Measurements from ENCODE around the gene SSBP3. TPM values are rescaled to one million over a fixed set of nuclear protein-coding genes. Genes with fewer than 3 reads are reported as not detected.

The SSBP3 gene
- total and polyA plus RNA-seq, 2 of the 13 experiments (the other 11 are each of a cell fraction or from before 2014, with no cell fraction given), result 8.5 to 17.6 TPM

DNA sequence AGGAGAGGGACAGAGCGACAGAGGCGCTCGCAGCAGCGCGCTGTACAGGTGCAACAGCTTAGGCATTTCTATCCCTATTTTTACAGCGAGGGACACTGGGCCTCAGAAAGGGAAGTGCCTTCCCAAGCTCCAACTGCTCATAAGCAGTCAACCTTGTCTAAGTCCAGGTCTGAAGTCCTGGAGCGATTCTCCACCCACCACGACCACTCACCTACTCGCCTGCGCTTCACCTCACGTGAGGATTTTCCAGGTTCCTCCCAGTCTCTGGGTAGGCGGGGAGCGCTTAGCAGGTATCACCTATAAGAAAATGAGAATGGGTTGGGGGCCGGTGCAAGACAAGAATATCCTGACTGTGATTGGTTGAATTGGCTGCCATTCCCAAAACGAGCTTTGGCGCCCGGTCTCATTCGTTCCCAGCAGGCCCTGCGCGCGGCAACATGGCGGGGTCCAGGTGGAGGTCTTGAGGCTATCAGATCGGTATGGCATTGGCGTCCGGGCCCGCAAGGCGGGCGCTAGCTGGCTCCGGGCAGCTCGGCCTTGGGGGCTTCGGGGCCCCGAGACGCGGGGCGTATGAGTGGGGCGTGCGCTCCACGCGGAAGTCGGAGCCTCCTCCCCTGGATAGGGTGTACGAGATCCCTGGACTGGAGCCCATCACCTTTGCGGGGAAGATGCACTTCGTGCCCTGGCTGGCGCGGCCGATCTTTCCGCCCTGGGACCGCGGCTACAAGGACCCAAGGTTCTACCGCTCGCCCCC, 206.3 kb downstream of the SSBP3 start, which contains the start of the genes CYB5RL and MRPL37 (continued):
- TF ChIP-seq, protein P1, sequence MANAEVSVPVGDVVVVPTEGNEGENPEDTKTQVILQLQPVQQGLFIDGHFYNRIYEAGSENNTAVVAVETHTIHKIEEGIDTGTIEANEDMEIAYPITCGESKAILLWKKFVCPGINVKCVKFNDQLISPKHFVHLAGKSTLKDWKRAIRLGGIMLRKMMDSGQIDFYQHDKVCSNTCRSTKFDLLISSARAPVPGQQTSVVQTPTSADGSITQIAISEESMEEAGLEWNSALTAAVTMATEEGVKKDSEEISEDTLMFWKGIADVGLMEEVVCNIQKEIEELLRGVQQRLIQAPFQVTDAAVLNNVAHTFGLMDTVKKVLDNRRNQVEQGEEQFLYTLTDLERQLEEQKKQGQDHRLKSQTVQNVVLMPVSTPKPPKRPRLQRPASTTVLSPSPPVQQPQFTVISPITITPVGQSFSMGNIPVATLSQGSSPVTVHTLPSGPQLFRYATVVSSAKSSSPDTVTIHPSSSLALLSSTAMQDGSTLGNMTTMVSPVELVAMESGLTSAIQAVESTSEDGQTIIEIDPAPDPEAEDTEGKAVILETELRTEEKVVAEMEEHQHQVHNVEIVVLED (CRISPR knock-in tag; IDR thresholded peaks at IDR 0.05; ENCODE audit: borderline replicate concordance), result 0 out of 2 replicates have a peak, but pooled peaks have one; percentile 29
- TF ChIP-seq, protein P2, sequence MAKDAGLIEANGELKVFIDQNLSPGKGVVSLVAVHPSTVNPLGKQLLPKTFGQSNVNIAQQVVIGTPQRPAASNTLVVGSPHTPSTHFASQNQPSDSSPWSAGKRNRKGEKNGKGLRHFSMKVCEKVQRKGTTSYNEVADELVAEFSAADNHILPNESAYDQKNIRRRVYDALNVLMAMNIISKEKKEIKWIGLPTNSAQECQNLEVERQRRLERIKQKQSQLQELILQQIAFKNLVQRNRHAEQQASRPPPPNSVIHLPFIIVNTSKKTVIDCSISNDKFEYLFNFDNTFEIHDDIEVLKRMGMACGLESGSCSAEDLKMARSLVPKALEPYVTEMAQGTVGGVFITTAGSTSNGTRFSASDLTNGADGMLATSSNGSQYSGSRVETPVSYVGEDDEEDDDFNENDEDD (CRISPR knock-in tag; IDR thresholded peaks at IDR 0.05; ENCODE audit: borderline replicate concordance), result peak; percentile 92
- TF ChIP-seq, protein P3, sequence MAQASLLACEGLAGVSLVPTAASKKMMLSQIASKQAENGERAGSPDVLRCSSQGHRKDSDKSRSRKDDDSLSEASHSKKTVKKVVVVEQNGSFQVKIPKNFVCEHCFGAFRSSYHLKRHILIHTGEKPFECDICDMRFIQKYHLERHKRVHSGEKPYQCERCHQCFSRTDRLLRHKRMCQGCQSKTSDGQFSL (CRISPR knock-in tag; IDR thresholded peaks at IDR 0.05), result 0 out of 2 replicates have a peak, but pooled peaks have one; percentile 23
- peak; percentile 91 for TF ChIP-seq KDM5A (IDR thresholded peaks at IDR 0.05; ENCODE audit: borderline replicate concordance, low read length)
- TF ChIP-seq RAD51 (IDR thresholded peaks at IDR 0.05; ENCODE audit: borderline replicate concordance), result no peak
- no peak for TF ChIP-seq ERF (CRISPR knock-in tag; IDR thresholded peaks at IDR 0.05)
- TF ChIP-seq, protein P4, sequence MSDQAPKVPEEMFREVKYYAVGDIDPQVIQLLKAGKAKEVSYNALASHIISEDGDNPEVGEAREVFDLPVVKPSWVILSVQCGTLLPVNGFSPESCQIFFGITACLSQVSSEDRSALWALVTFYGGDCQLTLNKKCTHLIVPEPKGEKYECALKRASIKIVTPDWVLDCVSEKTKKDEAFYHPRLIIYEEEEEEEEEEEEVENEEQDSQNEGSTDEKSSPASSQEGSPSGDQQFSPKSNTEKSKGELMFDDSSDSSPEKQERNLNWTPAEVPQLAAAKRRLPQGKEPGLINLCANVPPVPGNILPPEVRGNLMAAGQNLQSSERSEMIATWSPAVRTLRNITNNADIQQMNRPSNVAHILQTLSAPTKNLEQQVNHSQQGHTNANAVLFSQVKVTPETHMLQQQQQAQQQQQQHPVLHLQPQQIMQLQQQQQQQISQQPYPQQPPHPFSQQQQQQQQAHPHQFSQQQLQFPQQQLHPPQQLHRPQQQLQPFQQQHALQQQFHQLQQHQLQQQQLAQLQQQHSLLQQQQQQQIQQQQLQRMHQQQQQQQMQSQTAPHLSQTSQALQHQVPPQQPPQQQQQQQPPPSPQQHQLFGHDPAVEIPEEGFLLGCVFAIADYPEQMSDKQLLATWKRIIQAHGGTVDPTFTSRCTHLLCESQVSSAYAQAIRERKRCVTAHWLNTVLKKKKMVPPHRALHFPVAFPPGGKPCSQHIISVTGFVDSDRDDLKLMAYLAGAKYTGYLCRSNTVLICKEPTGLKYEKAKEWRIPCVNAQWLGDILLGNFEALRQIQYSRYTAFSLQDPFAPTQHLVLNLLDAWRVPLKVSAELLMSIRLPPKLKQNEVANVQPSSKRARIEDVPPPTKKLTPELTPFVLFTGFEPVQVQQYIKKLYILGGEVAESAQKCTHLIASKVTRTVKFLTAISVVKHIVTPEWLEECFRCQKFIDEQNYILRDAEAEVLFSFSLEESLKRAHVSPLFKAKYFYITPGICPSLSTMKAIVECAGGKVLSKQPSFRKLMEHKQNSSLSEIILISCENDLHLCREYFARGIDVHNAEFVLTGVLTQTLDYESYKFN (CRISPR knock-in tag; conservative IDR thresholded peaks at IDR 0.05), result peak; percentile 51; the same call in 1 of the 2 replicates
- TF ChIP-seq, protein P5, sequence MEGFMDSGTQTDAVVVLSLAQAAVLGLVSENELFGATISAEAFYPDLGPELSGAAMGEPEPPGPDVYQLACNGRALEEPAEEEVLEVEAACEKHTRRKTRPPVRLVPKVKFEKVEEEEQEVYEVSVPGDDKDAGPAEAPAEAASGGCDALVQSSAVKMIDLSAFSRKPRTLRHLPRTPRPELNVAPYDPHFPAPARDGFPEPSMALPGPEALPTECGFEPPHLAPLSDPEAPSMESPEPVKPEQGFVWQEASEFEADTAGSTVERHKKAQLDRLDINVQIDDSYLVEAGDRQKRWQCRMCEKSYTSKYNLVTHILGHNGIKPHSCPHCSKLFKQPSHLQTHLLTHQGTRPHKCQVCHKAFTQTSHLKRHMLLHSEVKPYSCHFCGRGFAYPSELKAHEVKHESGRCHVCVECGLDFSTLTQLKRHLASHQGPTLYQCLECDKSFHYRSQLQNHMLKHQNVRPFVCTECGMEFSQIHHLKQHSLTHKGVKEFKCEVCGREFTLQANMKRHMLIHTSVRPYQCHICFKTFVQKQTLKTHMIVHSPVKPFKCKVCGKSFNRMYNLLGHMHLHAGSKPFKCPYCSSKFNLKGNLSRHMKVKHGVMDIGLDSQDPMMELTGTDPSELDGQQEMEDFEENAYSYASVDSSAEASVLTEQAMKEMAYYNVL (CRISPR knock-in tag; IDR thresholded peaks at IDR 0.05; ENCODE audit: borderline replicate concordance), result no peak
- TF ChIP-seq, protein P6, sequence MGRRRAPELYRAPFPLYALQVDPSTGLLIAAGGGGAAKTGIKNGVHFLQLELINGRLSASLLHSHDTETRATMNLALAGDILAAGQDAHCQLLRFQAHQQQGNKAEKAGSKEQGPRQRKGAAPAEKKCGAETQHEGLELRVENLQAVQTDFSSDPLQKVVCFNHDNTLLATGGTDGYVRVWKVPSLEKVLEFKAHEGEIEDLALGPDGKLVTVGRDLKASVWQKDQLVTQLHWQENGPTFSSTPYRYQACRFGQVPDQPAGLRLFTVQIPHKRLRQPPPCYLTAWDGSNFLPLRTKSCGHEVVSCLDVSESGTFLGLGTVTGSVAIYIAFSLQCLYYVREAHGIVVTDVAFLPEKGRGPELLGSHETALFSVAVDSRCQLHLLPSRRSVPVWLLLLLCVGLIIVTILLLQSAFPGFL (CRISPR knock-in tag; IDR thresholded peaks at IDR 0.05), result no peak
- TF ChIP-seq NFE2L2 (IDR thresholded peaks at IDR 0.05; ENCODE audit: low read length), result no peak
- no peak for TF ChIP-seq ZNF549 (CRISPR knock-in tag; IDR thresholded peaks at IDR 0.05)
- TF ChIP-seq MBD4 (IDR thresholded peaks at IDR 0.05; ENCODE audit: borderline replicate concordance, low read length), result no peak
- peak; percentile 54; the same call in 1 of the 2 replicates for TF ChIP-seq ISL2 (CRISPR knock-in tag; IDR thresholded peaks at IDR 0.05)
- no peak for TF ChIP-seq ZNF713 (CRISPR knock-in tag; IDR thresholded peaks at IDR 0.05)
- no peak for TF ChIP-seq ZNF552 (CRISPR knock-in tag; IDR thresholded peaks at IDR 0.05; ENCODE audit: borderline replicate concordance)
- TF ChIP-seq ZNF274 (CRISPR knock-in tag; IDR thresholded peaks at IDR 0.05), result no peak; the same call in 1 of the 2 replicates
- TF ChIP-seq ZNF232 (CRISPR knock-in tag; IDR thresholded peaks at IDR 0.05; ENCODE audit: borderline replicate concordance), result 0 out of 2 replicates have a peak, but pooled peaks have one; percentile 47
- TF ChIP-seq HMGA1 (CRISPR knock-in tag; conservative IDR thresholded peaks at IDR 0.05), result no peak
- no peak for TF ChIP-seq ZNF30 (CRISPR knock-in tag; IDR thresholded peaks at IDR 0.05)
